IMR-90 (cell line): ENCODE measurements around the gene TSPEAR.

Experiments
- BHLHE40 ChIP-seq: fragments of 150-350 bp; IDR thresholded peaks from 2 replicates; pipeline ENCODE4 v1.6.1; 2016; ENCODE audit warnings: mild to moderate bottlenecking, low read depth, low read length
- CEBPB ChIP-seq: IDR thresholded peaks from 2 replicates; pipeline ENCODE4 v1.6.1; 2012; ENCODE audit warnings: low read depth, low read length, improper control_type of control experiment
- CTCF ChIP-seq: conservative IDR thresholded peaks from 2 replicates; pipeline ENCODE4 v1.5.1; 2012; ENCODE audit warnings: mild to moderate bottlenecking, low read depth, low read length, improper control_type of control experiment
- FOS ChIP-seq: fragments of 150-350 bp; IDR thresholded peaks from 2 replicates; pipeline ENCODE4 v1.6.1; 2016; ENCODE audit warnings: low read depth, low read length
- MAZ ChIP-seq: IDR thresholded peaks from 2 replicates; pipeline ENCODE4 v1.6.1; 2012; ENCODE audit warnings: low read depth, mild to moderate bottlenecking, low read length, improper control_type of control experiment, moderate library complexity, borderline replicate concordance
- NFE2L2 ChIP-seq: fragments of 150-350 bp; IDR thresholded peaks from 2 replicates; pipeline ENCODE4 v1.6.1; 2016; ENCODE audit warnings: low read depth, mild to moderate bottlenecking, low read length
- POLR2A ChIP-seq: IDR thresholded peaks from 2 replicates; pipeline ENCODE4 v1.6.1; 2012; ENCODE audit warnings: mild to moderate bottlenecking, low read depth, low read length
- RAD21 ChIP-seq: IDR thresholded peaks from 2 replicates; pipeline ENCODE4 v1.6.1; 2012; ENCODE audit warnings: low read length, improper control_type of control experiment
- RCOR1 ChIP-seq: IDR thresholded peaks from 2 replicates; pipeline ENCODE4 v1.6.1; 2012; ENCODE audit warnings: mild to moderate bottlenecking, low read length, improper control_type of control experiment; ENCODE audit not compliant: insufficient replicate concordance
- RFX5 ChIP-seq: IDR thresholded peaks from 2 replicates; pipeline ENCODE4 v1.8.0; 2012; ENCODE audit warnings: low read depth, mild to moderate bottlenecking, low read length, moderate library complexity

- TF ChIP-seq BHLHE40 (no peak), RCOR1 (no peak), CTCF (no peak), POLR2A (no peak), RFX5 (no peak), CEBPB (no peak), NFE2L2 (no peak), RAD21 (no peak), FOS (no peak), MAZ (no peak)
Observed at GRCh38 chr21:44556879-44557278, 154.5 kb downstream of the TSPEAR start.
